ENCODE results near the gene ZWILCH.
"Not testable (repeated sequence)": the region's sequence is repeated elsewhere in the genome, so short reads cannot be mapped to it uniquely, and the experiment has no call there.

Gene ZWILCH

DNA sequence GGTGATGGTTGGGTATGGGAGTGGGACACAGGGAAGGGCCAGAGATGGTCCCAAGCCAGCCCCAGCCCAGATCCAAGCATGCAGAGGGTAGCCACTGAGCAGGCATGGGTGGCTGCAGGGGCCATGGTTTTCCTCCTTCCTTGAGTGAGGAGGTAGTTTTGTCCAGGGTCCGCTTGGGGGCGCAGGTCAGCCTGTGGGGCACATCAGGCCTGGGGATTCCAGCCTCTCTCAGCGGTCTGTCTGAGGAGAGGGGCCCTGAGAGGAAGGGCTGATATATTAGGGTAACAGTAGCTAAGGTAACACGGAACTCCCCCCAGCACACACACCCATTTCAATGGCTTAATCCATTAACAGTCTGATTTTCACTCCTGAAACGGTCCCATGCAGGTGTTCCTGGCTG lies 83.4 kb downstream of the ZWILCH start:
- TF ChIP-seq, protein P1, sequence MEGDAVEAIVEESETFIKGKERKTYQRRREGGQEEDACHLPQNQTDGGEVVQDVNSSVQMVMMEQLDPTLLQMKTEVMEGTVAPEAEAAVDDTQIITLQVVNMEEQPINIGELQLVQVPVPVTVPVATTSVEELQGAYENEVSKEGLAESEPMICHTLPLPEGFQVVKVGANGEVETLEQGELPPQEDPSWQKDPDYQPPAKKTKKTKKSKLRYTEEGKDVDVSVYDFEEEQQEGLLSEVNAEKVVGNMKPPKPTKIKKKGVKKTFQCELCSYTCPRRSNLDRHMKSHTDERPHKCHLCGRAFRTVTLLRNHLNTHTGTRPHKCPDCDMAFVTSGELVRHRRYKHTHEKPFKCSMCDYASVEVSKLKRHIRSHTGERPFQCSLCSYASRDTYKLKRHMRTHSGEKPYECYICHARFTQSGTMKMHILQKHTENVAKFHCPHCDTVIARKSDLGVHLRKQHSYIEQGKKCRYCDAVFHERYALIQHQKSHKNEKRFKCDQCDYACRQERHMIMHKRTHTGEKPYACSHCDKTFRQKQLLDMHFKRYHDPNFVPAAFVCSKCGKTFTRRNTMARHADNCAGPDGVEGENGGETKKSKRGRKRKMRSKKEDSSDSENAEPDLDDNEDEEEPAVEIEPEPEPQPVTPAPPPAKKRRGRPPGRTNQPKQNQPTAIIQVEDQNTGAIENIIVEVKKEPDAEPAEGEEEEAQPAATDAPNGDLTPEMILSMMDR (IDR thresholded peaks at IDR 0.05; ENCODE audit: insufficient read depth, low read length, missing control alignments) = no peak
- DNase-seq (ENCODE audit: low read depth, low spot score) = no peak
- no peak overlapping the region for H3K4me3 ChIP-seq (ENCODE audit: low read depth, low read length)
- ChIA-PET CTCF (interaction anchor here (0.6 to 1.6 kb wide), 6 partner anchors 10 to 314 kb away, joined by 3 to 5 read pairs (median 3); partner anchors contain the start of gene LCTL), POLR2A (no interaction called here)

DNA sequence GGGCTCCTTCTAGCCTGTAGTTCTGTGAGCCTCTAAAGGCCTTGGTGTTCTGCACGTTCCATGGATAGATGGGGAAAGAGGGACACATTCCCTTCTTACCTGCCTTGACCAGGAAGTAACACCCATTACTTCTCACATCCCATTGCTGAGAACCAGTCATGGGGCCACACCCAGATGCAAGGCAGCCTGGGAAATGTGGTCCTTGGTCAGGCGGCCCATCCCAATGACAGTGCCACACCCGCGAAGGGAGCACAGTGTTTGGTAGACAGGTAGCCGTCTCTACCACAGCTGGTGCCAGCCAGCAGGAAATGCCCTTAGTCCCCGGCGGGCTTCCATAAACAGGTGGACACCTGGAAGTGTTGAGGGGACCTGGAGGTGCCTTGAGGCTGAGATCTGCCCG lies 83.8 kb downstream of the ZWILCH start:
- no peak overlapping the region for H3K4me3 ChIP-seq (ENCODE audit: low read depth, low read length)
- no peak for DNase-seq (ENCODE audit: low read depth, low spot score)
- TF ChIP-seq, protein P1 (IDR thresholded peaks at IDR 0.05; ENCODE audit: insufficient read depth, low read length, missing control alignments) = no peak
- ChIA-PET POLR2A (no interaction called here), CTCF (interaction anchor here (0.8 to 1.0 kb wide), 3 partner anchors 10 to 22 kb away, joined by 3 read pairs; no protein-coding TSS in a partner anchor)

DNA sequence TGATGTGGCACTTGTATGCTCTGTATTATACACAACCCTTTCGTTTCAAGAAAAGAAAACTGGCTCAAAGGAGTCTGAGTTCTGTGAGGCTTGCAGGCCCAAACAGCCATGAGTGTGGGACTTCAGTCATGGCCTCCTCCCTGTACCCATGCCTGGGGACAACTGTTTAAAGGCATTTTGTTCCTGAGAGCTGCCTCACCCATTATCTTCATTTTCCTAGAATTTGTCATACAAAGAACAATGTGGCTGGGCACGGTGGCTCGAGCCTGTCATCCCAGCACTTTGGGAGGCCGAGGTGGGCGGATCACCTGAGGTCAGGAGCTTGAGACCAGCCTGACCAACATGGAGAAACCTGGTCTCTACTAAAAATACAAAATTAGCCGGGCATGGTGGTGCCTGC lies 84.3 kb downstream of the ZWILCH start:
- DNase-seq (ENCODE audit: low read depth, low spot score); POLR2A ChIA-PET; H3K4me3 ChIP-seq (ENCODE audit: low read depth, low read length): not testable (repeated sequence)
- CTCF ChIA-PET = interaction anchor here (0.8 to 1.4 kb wide), 4 partner anchors 9 to 22 kb away, joined by 3 to 4 read pairs (median 3); no protein-coding TSS in a partner anchor

DNA sequence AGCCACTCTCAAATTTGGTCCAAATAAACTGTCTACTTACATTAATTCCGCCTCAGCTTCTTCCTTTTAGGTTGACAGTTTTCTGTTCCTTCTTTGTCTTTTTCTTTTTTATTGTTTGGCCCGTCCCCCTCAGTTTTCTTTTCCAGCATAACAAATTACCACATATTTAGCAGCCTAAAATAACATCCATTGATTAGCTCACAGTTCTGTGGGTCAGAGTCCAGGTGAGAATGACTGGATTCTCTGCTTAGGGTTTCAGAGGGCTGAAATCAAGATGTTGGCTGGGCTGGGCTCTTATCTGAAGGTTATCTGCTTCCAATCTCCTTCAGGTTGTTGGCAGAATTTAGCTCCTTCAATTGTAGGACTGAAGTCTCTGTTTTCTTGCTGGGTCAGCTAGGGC lies 85.3 kb downstream of the ZWILCH start:
- no peak for DNase-seq (ENCODE audit: low read depth, low spot score)
- ChIA-PET CTCF (interaction anchor here (1.1 to 2.2 kb wide), 5 partner anchors 9 to 272 kb away, joined by 3 to 5 read pairs (median 4); no protein-coding TSS in a partner anchor), POLR2A (no interaction called here)
- no peak overlapping the region for H3K4me3 ChIP-seq (ENCODE audit: low read depth, low read length)
- TF ChIP-seq, protein P1 (IDR thresholded peaks at IDR 0.05; ENCODE audit: insufficient read depth, low read length, missing control alignments) = no peak

DNA sequence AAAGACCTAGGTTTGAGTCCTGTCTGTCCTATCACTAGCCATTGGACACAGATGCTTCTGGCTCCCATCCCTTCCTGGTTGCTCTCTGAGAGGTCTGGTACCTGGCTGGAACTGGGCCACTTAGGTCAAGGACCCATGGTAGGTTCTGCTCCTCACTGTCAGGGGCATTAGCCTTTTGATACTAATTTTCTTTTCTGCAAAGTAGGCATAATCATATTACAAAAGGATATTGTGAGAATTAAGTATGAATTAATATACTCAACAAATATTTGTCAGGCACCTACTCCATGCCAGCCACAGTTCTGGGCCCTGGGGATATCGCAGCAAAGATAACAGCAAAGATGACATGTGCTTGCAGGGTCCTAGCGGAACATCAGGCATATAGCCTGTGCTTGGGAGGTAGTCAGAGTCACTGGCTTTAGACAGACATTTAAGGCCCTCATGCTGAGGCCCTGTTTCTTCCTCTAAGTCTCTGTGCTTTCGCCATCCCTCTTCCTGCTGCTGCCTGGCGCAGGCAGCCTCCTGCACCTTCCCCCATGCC lies 86.3 kb downstream of the ZWILCH start:
- ChIA-PET POLR2A (no interaction called here), CTCF (interaction anchor here (1.1 to 2.2 kb wide), 4 partner anchors 14 to 260 kb away, joined by 3 to 5 read pairs (median 4); no protein-coding TSS in a partner anchor)
- TF ChIP-seq, protein P1 (IDR thresholded peaks at IDR 0.05; ENCODE audit: insufficient read depth, low read length, missing control alignments) = no peak

DNA sequence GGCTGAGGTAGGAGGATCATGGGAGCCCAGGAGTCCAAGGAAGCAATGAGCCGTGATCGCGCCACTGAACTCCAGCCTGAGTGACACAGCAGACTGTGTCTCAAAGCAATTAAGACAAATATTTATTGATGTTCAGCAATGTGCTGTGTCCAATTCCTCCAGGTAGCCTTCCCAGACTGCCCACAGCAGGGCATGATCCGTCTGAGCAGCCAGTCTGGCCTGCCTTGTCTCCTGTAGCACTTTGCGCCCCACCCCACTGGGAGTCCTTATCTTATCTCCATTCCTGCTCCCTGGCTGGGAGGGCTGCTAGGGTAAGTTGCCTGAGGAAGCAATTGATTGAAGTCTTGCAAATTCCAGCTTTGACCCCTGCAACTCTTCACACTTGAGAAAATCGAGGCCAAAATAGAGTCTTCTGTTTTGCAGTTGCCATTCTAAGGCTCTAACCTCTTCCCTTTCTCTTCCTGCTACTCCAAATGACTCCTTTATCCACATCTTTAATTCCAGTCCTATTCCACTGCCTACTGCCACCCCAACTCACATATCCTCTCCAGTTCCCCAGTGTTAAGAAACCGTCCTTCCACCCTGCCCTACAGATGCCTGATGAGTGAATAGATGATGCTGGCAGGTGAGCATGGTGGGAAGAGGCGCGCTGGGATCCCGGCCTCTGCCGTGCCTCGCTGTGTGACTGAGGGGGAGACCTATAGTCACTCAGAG lies 87.5 kb downstream of the ZWILCH start:
- TF ChIP-seq, protein P1 (IDR thresholded peaks at IDR 0.05; ENCODE audit: insufficient read depth, low read length, missing control alignments) = no peak
- ChIA-PET CTCF (interaction anchor here (1.0 to 2.2 kb wide), 7 partner anchors 12 to 259 kb away, joined by 3 to 5 read pairs (median 4); partner anchors contain the start of gene LCTL), POLR2A (no interaction called here)
- no peak overlapping the region for H3K4me3 ChIP-seq (ENCODE audit: low read depth, low read length)
- DNase-seq (ENCODE audit: low read depth, low spot score) = no peak

More for the DNA sequence above, 86.3 kb downstream of the ZWILCH start:
- DNase-seq (ENCODE audit: low read depth, low spot score) = no peak
- no peak overlapping the region for H3K4me3 ChIP-seq (ENCODE audit: low read depth, low read length)
